Ishikawa (cell line): ENCODE results near the gene MTRFR.
A peak's percentile ranks its signal among the peaks of the same experiment; 100 is the strongest.

Experiments used
- CEBPB ChIP-seq: IDR thresholded peaks from 2 replicates; pipeline ENCODE4 v1.6.1; 2012
- CREB1 ChIP-seq: IDR thresholded peaks from 2 replicates; pipeline ENCODE4 v1.6.1; 2012; ENCODE audit warnings: low read depth
- EGR1 ChIP-seq: IDR thresholded peaks from 2 replicates; pipeline ENCODE4 v1.6.1; 2012
- EP300 ChIP-seq: IDR thresholded peaks from 2 replicates; pipeline ENCODE4 v1.6.1; 2012; ENCODE audit warnings: borderline replicate concordance
- FOXM1 ChIP-seq: IDR thresholded peaks from 2 replicates; pipeline ENCODE4 v1.6.1; 2012; ENCODE audit warnings: low read depth, borderline replicate concordance
- MAX ChIP-seq: IDR thresholded peaks from 2 replicates; pipeline ENCODE4 v1.6.1; 2012
- NFIC ChIP-seq: IDR thresholded peaks from 2 replicates; pipeline ENCODE4 v1.6.1; 2012
- RAD21 ChIP-seq: IDR thresholded peaks from 2 replicates; pipeline ENCODE4 v1.6.1; 2012; ENCODE audit warnings: low read depth
- REST ChIP-seq: IDR thresholded peaks from 2 replicates; pipeline ENCODE4 v1.6.1; 2012; ENCODE audit warnings: low read depth, mild to moderate bottlenecking
- TAF1 ChIP-seq: IDR thresholded peaks from 2 replicates; pipeline ENCODE4 v1.6.1; 2012; ENCODE audit warnings: low read depth, mild to moderate bottlenecking
- TCF12 ChIP-seq: IDR thresholded peaks from 2 replicates; pipeline ENCODE4 v1.6.1; 2012; ENCODE audit warnings: low read depth
- TEAD4 ChIP-seq: IDR thresholded peaks from 2 replicates; pipeline ENCODE4 v1.6.1; 2012
- YY1 ChIP-seq: IDR thresholded peaks from 2 replicates; pipeline ENCODE4 v1.6.1; 2012; ENCODE audit warnings: low read depth
- ZBTB7A ChIP-seq: IDR thresholded peaks from 2 replicates; pipeline ENCODE4 v1.6.1; 2012; ENCODE audit warnings: low read depth
- TF ChIP-seq, protein P1 (sequence below): IDR thresholded peaks from 2 replicates; pipeline ENCODE4 v1.6.1; 2012

The MTRFR gene

DNA sequence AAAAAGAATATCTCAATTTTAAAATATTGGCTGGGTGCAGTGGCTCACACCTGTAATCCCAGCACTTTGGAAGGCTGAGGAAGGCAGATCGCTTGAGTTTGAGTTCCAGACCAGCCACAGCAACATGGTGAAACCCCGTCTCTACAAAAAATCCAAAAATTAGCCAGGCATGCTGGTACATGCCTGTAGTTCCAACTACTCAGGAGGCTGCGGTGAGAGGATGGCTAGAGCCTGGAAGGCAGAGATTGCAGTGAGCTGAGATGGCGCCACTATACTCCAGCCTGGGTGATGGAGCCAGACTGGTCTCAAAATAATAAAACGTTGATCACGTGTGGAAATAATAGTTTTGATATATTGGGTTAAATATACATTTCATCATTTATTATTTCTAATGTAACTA, 5.7 kb downstream of the MTRFR start:
- TF ChIP-seq EP300 (no peak), ZBTB7A (no peak), CREB1 (no peak), TEAD4 (no peak), NFIC (no peak), RAD21 (no peak), REST (no peak)
- TF ChIP-seq, protein P1, sequence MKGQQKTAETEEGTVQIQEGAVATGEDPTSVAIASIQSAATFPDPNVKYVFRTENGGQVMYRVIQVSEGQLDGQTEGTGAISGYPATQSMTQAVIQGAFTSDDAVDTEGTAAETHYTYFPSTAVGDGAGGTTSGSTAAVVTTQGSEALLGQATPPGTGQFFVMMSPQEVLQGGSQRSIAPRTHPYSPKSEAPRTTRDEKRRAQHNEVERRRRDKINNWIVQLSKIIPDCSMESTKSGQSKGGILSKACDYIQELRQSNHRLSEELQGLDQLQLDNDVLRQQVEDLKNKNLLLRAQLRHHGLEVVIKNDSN, result no peak

- TF ChIP-seq TCF12, result no peak
- TF ChIP-seq YY1, result no peak
- TF ChIP-seq, protein P1, result no peak
- TF ChIP-seq FOXM1, result no peak
- TF ChIP-seq EGR1, result no peak
Measured at GRCh38 chr12:123242116-123242904, 9.1 kb downstream of the MTRFR start.

DNA sequence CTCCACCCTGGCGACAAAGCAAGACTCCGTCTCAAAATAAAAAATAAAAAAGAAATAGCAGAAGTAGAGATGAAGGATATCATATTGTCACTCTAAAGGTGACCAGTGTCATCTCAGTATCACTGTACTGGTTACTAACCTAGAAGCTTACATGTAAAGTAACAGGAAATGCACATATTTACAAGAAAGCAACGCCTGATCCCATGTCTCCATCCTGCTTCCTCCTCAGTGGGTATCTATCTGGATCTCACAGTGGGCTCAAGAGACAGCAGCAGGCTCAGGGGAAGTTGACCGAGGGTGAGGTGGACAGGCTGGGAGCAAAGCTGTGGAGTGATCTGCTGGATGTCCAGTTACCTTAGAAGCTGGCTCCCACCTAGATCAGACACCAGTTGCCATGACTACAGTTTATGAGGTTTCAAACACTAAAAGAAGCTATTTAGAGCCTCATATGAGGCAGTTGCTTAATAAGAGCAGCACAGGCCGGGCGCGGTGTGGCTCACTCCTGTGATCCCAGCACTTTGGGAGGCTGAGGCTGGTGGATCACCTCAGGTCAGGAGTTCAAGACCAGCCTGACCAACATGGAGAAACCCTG, 10.5 kb downstream of the MTRFR start:
- no peak for TF ChIP-seq RAD21
- no peak for TF ChIP-seq EGR1
- TF ChIP-seq YY1, result no peak
- TF ChIP-seq NFIC, result no peak

- no peak for TF ChIP-seq NFIC
- no peak for TF ChIP-seq EGR1
- TF ChIP-seq, protein P1, result no peak
- no peak for TF ChIP-seq FOXM1
- TF ChIP-seq YY1, result no peak
- no peak for TF ChIP-seq REST
- no peak for TF ChIP-seq RAD21
- TF ChIP-seq MAX, result no peak
- TF ChIP-seq TAF1, result no peak
- no peak for TF ChIP-seq CEBPB
- TF ChIP-seq TEAD4, result no peak
- no peak for TF ChIP-seq EP300
- TF ChIP-seq TCF12, result no peak
- TF ChIP-seq ZBTB7A, result no peak
Measured at GRCh38 chr12:123245678-123246077, 12.4 kb downstream of the MTRFR start.

- TF ChIP-seq, protein P1, result no peak
- TF ChIP-seq EP300, result no peak
- peak; percentile 85 for TF ChIP-seq NFIC
- TF ChIP-seq EGR1, result peak; percentile 3; the same call in 1 of the 2 replicates
- TF ChIP-seq MAX, result peak; percentile 48; the same call in 1 of the 2 replicates
- no peak for TF ChIP-seq FOXM1
- TF ChIP-seq TCF12, result no peak
- TF ChIP-seq YY1, result peak; percentile 81
- TF ChIP-seq REST, result no peak
- no peak for TF ChIP-seq RAD21
- TF ChIP-seq ZBTB7A, result no peak
- peak; percentile 27; the same call in 1 of the 2 replicates for TF ChIP-seq TEAD4
- peak; percentile 48; the same call in 1 of the 2 replicates for TF ChIP-seq TAF1
- no peak for TF ChIP-seq CREB1
- no peak for TF ChIP-seq CEBPB
Measured at GRCh38 chr12:123250471-123251383, 17.5 kb downstream of the MTRFR start.
